Astrocyte of the spinal cord (primary cell): ENCODE measurements around the gene NDRG2.
"Not testable (repeated sequence)": the region's sequence is repeated elsewhere in the genome, so short reads cannot be mapped to it uniquely, and the experiment has no call there.

Experiments
- DNase-seq: peaks from one replicate; pipeline ENCODE4 v3.0.0; 2011; ENCODE audit warnings: low read depth, low spot score
- H3K4me3 ChIP-seq: 2 replicates; pipeline ENCODE4 v1.5.1; 2011; ENCODE audit warnings: low read depth, mild to moderate bottlenecking, low read length, moderate library complexity
- in situ Hi-C: cut with HindIII; loops from 2 replicates; pipeline ENCODE4 v1.10.0; 2017; ENCODE audit warnings: low sequenced_read_pairs
- TF ChIP-seq, protein P1 (sequence below): IDR thresholded peaks from 2 replicates; pipeline ENCODE4 v1.5.1; 2012; ENCODE audit warnings: low read depth, mild to moderate bottlenecking, low read length, inconsistent platforms

NDRG2 gene

GRCh38 chr14:21048638-21049037 is 23.8 kb upstream of the NDRG2 start:
- no peak overlapping the region for H3K4me3 ChIP-seq
- TF ChIP-seq, protein P1, sequence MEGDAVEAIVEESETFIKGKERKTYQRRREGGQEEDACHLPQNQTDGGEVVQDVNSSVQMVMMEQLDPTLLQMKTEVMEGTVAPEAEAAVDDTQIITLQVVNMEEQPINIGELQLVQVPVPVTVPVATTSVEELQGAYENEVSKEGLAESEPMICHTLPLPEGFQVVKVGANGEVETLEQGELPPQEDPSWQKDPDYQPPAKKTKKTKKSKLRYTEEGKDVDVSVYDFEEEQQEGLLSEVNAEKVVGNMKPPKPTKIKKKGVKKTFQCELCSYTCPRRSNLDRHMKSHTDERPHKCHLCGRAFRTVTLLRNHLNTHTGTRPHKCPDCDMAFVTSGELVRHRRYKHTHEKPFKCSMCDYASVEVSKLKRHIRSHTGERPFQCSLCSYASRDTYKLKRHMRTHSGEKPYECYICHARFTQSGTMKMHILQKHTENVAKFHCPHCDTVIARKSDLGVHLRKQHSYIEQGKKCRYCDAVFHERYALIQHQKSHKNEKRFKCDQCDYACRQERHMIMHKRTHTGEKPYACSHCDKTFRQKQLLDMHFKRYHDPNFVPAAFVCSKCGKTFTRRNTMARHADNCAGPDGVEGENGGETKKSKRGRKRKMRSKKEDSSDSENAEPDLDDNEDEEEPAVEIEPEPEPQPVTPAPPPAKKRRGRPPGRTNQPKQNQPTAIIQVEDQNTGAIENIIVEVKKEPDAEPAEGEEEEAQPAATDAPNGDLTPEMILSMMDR, result no peak
- in situ Hi-C loops, result no loop called here
- DNase-seq, result no peak

DNA sequence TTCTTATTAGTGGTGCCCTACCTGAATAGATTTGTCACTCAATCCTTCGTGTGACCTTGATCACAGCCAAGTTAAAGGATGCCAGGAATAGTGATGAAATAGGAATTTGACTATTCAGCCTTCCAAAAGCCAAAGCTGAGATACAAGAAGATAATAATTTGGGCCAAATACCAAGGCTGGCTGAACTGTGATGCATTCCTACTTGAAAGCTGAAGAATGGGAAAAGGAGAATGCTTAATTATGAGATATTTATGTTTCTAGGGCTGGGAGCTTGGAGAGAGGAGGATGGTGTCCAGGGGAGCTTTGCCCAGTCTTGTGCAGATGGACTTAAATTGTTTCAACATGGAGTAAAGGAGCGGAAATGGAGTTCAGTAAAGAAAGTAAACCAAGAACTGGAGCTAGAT is 22.5 kb upstream of the NDRG2 start:
- TF ChIP-seq, protein P1, result no peak
- DNase-seq, result no peak
- in situ Hi-C loops, result no loop called here
- H3K4me3 ChIP-seq, result no peak overlapping the region

GRCh38 chr14:21043974-21044618 is 19.2 kb upstream of the NDRG2 start:
- TF ChIP-seq, protein P1, result no peak
- in situ Hi-C loops, result no loop called here
- DNase-seq, result no peak
- H3K4me3 ChIP-seq, result no peak overlapping the region

GRCh38 chr14:21043387-21043973 is 18.6 kb upstream of the NDRG2 start:
- no peak for DNase-seq
- in situ Hi-C loops, result no loop called here
- TF ChIP-seq, protein P1, result no peak
- H3K4me3 ChIP-seq, result no peak overlapping the region

DNA sequence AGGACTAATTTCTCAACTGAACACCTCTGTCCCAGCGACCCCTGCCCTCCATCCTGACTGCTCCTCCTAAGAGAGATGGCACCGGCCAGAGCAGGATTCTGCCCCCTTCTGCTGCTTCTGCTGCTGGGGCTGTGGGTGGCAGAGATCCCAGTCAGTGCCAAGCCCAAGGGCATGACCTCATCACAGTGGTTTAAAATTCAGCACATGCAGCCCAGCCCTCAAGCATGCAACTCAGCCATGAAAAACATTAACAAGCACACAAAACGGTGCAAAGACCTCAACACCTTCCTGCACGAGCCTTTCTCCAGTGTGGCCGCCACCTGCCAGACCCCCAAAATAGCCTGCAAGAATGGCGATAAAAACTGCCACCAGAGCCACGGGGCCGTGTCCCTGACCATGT is 18.1 kb upstream of the NDRG2 start:
- TF ChIP-seq, protein P1, result no peak
- in situ Hi-C loops, result no loop called here
- no peak overlapping the region for H3K4me3 ChIP-seq
- DNase-seq, result no peak

- in situ Hi-C loops, result no loop called here
- TF ChIP-seq, protein P1, result no peak
- no peak within 1 kb of the TSS for H3K4me3 ChIP-seq
- DNase-seq, result no peak
Observed at GRCh38 chr14:21041676-21042433, 17.0 kb upstream of the NDRG2 start, which contains the start of gene RNASE7. RNASE7 (plus strand) TSS chr14:21042362; CDS start chr14:21042993, 631 bp downstream.

DNA sequence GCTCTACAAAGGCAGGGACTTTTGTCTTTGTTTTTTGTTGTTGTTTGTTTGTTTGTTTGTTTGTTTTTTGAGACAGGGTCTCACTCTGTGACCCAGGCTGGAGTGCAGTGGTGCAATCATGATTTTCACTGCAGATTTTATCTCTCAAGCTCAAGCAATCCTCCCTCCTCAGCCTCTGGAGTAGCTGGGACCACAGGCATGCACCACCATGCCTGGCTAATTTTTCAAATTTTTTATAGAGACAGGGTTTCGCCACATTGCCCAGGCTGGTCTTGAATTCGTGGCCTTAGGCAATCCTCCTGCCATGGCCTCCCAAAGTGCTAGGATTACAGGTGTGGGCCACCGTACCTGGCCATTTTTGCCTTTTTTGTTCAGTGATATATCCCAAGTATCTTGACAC is 16.1 kb upstream of the NDRG2 start:
- H3K4me3 ChIP-seq, in situ Hi-C loops, DNase-seq: not testable (repeated sequence)
